ENCODE results near the gene GTF3C4. TPM values are rescaled to one million over a fixed set of nuclear protein-coding genes. Genes with fewer than 3 reads are reported as not detected.

GTF3C4 gene
- total RNA-seq, 1 experiment from 2014 or later = 25.1 TPM

DNA sequence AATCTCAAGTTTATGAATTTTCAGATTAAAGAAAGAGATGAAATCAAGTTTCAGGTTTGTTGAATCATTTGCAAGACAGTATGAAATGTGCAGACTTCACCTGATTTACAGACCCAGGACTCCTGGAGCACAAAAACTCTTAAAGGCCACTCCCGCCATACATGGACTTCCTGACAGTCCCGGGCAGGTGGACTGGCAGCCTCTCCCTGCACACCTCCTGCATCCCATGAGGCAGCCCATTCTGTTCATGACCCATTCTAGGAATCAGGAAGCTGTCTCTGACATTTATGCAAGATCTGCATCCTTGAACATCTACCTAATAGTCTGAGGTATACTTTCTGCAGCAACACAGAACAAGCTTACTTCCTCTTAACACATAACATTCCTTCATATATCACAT is 6.4 kb upstream of the GTF3C4 start:
- H3K4me1 ChIP-seq (ENCODE audit: control insufficient read depth, insufficient read depth, low read length) = no peaks in the 10 kb centered on the region
- in situ Hi-C loops (cut with HindIII; ENCODE audit: low pct_unique_long_range_greater_than_20kb, low sequenced_read_pairs) = no loop called here
- intact Hi-C loops (cut with micrococcal nuclease; ENCODE audit: unreplicated experiment) = no loop called here
- ATAC-seq = no peak
- TF ChIP-seq POLR2AphosphoS5 (IDR thresholded peaks at IDR 0.05; ENCODE audit: low read depth, low read length) = no peak
- TF ChIP-seq TCF7L2 (IDR thresholded peaks at IDR 0.05; ENCODE audit: low read depth, low read length) = no peak
- TF ChIP-seq, protein P1, sequence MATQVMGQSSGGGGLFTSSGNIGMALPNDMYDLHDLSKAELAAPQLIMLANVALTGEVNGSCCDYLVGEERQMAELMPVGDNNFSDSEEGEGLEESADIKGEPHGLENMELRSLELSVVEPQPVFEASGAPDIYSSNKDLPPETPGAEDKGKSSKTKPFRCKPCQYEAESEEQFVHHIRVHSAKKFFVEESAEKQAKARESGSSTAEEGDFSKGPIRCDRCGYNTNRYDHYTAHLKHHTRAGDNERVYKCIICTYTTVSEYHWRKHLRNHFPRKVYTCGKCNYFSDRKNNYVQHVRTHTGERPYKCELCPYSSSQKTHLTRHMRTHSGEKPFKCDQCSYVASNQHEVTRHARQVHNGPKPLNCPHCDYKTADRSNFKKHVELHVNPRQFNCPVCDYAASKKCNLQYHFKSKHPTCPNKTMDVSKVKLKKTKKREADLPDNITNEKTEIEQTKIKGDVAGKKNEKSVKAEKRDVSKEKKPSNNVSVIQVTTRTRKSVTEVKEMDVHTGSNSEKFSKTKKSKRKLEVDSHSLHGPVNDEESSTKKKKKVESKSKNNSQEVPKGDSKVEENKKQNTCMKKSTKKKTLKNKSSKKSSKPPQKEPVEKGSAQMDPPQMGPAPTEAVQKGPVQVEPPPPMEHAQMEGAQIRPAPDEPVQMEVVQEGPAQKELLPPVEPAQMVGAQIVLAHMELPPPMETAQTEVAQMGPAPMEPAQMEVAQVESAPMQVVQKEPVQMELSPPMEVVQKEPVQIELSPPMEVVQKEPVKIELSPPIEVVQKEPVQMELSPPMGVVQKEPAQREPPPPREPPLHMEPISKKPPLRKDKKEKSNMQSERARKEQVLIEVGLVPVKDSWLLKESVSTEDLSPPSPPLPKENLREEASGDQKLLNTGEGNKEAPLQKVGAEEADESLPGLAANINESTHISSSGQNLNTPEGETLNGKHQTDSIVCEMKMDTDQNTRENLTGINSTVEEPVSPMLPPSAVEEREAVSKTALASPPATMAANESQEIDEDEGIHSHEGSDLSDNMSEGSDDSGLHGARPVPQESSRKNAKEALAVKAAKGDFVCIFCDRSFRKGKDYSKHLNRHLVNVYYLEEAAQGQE (IDR thresholded peaks at IDR 0.05; ENCODE audit: insufficient read depth in 1 of 2, low read depth in 2 of 2, low read length in 1 of 2) = no peak
- no peak for TF ChIP-seq SIN3A (IDR thresholded peaks at IDR 0.05; ENCODE audit: borderline replicate concordance, insufficient read depth, low read depth, low read length)
- TF ChIP-seq, protein P2, sequence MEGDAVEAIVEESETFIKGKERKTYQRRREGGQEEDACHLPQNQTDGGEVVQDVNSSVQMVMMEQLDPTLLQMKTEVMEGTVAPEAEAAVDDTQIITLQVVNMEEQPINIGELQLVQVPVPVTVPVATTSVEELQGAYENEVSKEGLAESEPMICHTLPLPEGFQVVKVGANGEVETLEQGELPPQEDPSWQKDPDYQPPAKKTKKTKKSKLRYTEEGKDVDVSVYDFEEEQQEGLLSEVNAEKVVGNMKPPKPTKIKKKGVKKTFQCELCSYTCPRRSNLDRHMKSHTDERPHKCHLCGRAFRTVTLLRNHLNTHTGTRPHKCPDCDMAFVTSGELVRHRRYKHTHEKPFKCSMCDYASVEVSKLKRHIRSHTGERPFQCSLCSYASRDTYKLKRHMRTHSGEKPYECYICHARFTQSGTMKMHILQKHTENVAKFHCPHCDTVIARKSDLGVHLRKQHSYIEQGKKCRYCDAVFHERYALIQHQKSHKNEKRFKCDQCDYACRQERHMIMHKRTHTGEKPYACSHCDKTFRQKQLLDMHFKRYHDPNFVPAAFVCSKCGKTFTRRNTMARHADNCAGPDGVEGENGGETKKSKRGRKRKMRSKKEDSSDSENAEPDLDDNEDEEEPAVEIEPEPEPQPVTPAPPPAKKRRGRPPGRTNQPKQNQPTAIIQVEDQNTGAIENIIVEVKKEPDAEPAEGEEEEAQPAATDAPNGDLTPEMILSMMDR (IDR thresholded peaks at IDR 0.05) = no peak
- H3K4me3 ChIP-seq (ENCODE audit: low read depth in 2 of 2, low read length in 2 of 2) = no peak overlapping the region
- no peaks in the 10 kb centered on the region for H3K27me3 ChIP-seq (ENCODE audit: control insufficient read depth, insufficient read depth, low read length)
- BruUV-seq (replicated peaks) = no TSS peak
- ChIA-PET CTCF (no interaction called here), POLR2A (no interaction called here)
- DNase-seq (ENCODE audit: low read depth, low spot score) = no peak
- no peak overlapping the region for H3K27ac ChIP-seq (ENCODE audit: low read length)
- H3K36me3 ChIP-seq (ENCODE audit: control insufficient read depth, insufficient read depth, low read length) = peaks cover 5% of the 10 kb centered on the region; the same call in 1 of the 2 replicates
- no peaks in the 10 kb centered on the region for H3K9me3 ChIP-seq (ENCODE audit: control insufficient read depth, insufficient read depth, low read depth, low read length)

DNA sequence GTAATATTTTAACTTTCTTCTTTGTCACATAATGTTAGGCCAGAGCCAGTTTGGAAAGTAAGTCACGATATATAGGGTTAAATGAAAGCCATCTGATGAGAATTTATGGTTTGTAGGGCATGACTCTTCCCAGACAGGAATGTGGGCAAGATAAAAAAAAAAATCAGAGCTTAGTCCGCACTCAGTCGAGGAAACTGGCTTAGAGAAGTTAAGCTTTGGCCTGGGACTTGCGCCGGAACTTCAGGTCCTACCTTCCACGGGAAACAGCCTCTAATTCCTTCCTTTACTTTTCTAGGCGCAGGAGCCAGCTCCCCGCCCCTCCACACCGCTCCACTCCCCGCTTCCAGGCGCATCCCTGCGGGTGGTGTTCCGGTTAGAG is 956 bp upstream of the GTF3C4 start:
- H3K27me3 ChIP-seq (ENCODE audit: control insufficient read depth, insufficient read depth, low read length) = no peaks in the 10 kb centered on the region
- peak overlapping the region; percentile 92 for H3K27ac ChIP-seq (ENCODE audit: low read length)
- no peaks in the 10 kb centered on the region; the same call in 1 of the 2 replicates for H3K36me3 ChIP-seq (ENCODE audit: control insufficient read depth, insufficient read depth, low read length)
- TF ChIP-seq, protein P1 (IDR thresholded peaks at IDR 0.05; ENCODE audit: insufficient read depth in 1 of 2, low read depth in 2 of 2, low read length in 1 of 2) = no peak
- TF ChIP-seq SIN3A (IDR thresholded peaks at IDR 0.05; ENCODE audit: borderline replicate concordance, insufficient read depth, low read depth, low read length) = no peak
- TF ChIP-seq POLR2AphosphoS5 (IDR thresholded peaks at IDR 0.05; ENCODE audit: low read depth, low read length) = no peak
- TF ChIP-seq TCF7L2 (IDR thresholded peaks at IDR 0.05; ENCODE audit: low read depth, low read length) = no peak
- TF ChIP-seq, protein P2 (IDR thresholded peaks at IDR 0.05) = no peak
- intact Hi-C loops (cut with micrococcal nuclease; ENCODE audit: unreplicated experiment) (no loop called here), in situ Hi-C loops (cut with HindIII; ENCODE audit: low pct_unique_long_range_greater_than_20kb, low sequenced_read_pairs) (no loop called here)
- BruUV-seq (replicated peaks) = no TSS peak
- POLR2A ChIA-PET = no interaction called here
- CTCF ChIA-PET = no interaction called here
- DNase-seq (ENCODE audit: low read depth, low spot score) (no peak), ATAC-seq (peak; percentile 59)
- H3K4me3 ChIP-seq (ENCODE audit: low read depth in 2 of 2, low read length in 2 of 2) = peak overlapping the region; percentile 71 to 83
- H3K9me3 ChIP-seq (ENCODE audit: control insufficient read depth, insufficient read depth, low read depth, low read length) = no peaks in the 10 kb centered on the region
- H3K4me1 ChIP-seq (ENCODE audit: control insufficient read depth, insufficient read depth, low read length) = peaks cover 8% of the 10 kb centered on the region; the same call in 1 of the 2 replicates

All from Panc1 (cell line).